HFFc6 (cell line): ENCODE measurements around the gene PCDHGA5. TPM values are rescaled to one million over a fixed set of nuclear protein-coding genes. Genes with fewer than 3 reads are reported as not detected.

Source experiments
- DNase-seq: peaks from one replicate; pipeline ENCODE4 v3.0.0-alpha.2; 2018
- H3K27ac Mint-ChIP-seq: 2 replicates; pipeline ENCODE4 v1.8.0; 2020; ENCODE audit warnings: mild to moderate bottlenecking, mixed read lengths
- H3K27me3 Mint-ChIP-seq: 2 replicates; pipeline ENCODE4 v1.8.0; 2021; ENCODE audit warnings: mild to moderate bottlenecking, moderate library complexity, mixed read lengths; ENCODE audit not compliant: insufficient read depth
- H3K36me3 Mint-ChIP-seq: 2 replicates; pipeline ENCODE4 v1.8.0; 2021; ENCODE audit warnings: low read depth, mixed read lengths
- H3K4me1 Mint-ChIP-seq: 2 replicates; pipeline ENCODE4 v1.8.0; 2020; ENCODE audit warnings: low read depth, mixed read lengths
- H3K4me3 Mint-ChIP-seq: 2 replicates; pipeline ENCODE4 v1.8.0; 2020; ENCODE audit warnings: mild to moderate bottlenecking, moderate library complexity, mixed read lengths
- H3K9me3 Mint-ChIP-seq: 2 replicates; pipeline ENCODE4 v1.8.0; 2020; ENCODE audit warnings: mild to moderate bottlenecking, mixed read lengths
- total RNA-seq, 6 experiments: library from RNA; stranded (reverse); fragmentation: NEBNext Ultra II Directional; extraction: Animal tissue kit (Norgen Biotek cat#: 25700); gene quantifications; 2 replicates in 1 of 6; 3 replicates in 5 of 6; pipeline ENCODE4 v1.2.3, GENCODE V29; 2021
- TF ChIP-seq, protein P1 (sequence below): fragments of 200-600 bp; sonication (generic); IDR thresholded peaks from 2 replicates; pipeline ENCODE4 v1.5.0; 2021; ENCODE audit warnings: antibody characterized with exemption, mild to moderate bottlenecking

The PCDHGA5 gene
- total RNA-seq, 6 experiments from 2014 or later: 0.74 to 1.8 (median 1.0) TPM

DNA sequence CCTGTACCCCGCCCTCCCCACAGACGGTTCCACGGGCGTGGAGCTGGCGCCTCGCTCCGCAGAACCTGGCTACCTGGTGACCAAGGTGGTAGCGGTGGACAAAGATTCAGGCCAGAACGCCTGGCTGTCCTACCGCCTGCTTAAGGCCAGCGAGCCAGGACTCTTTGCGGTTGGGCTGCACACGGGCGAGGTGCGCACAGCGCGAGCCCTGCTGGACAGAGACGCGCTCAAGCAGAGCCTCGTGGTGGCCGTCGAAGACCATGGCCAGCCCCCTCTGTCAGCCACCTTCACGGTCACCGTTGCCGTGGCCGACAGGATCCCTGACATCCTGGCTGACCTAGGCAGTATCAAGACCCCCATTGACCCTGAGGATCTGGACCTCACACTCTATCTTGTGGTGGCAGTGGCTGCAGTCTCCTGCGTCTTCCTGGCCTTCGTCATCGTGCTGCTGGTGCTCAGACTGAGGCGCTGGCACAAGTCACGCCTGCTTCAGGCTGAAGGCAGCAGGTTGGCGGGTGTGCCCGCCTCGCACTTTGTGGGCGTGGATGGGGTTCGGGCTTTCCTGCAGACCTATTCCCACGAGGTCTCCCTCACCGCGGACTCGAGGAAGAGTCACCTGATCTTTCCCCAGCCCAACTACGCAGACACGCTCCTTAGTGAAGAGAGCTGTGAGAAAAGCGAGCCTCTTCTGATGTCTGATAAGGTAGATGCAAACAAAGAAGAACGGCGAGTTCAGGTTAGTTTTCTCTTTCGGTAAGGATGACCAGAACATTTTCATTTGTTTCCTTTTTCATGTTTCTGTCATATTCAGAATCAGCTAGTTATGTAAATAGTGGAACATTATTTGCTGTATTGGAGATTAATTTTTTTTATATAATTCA, 2.3 kb downstream of the PCDHGA5 start:
- Mint-ChIP-seq H3K4me3 (no peak overlapping the region), H3K4me1 (peaks cover 25% of the 10 kb centered on the region), H3K36me3 (peaks cover 51% of the 10 kb centered on the region), H3K9me3 (peaks cover 60% of the 10 kb centered on the region), H3K27ac (no peak overlapping the region), H3K27me3 (peaks cover 3% of the 10 kb centered on the region)
- DNase-seq: no peak
- TF ChIP-seq, protein P1, sequence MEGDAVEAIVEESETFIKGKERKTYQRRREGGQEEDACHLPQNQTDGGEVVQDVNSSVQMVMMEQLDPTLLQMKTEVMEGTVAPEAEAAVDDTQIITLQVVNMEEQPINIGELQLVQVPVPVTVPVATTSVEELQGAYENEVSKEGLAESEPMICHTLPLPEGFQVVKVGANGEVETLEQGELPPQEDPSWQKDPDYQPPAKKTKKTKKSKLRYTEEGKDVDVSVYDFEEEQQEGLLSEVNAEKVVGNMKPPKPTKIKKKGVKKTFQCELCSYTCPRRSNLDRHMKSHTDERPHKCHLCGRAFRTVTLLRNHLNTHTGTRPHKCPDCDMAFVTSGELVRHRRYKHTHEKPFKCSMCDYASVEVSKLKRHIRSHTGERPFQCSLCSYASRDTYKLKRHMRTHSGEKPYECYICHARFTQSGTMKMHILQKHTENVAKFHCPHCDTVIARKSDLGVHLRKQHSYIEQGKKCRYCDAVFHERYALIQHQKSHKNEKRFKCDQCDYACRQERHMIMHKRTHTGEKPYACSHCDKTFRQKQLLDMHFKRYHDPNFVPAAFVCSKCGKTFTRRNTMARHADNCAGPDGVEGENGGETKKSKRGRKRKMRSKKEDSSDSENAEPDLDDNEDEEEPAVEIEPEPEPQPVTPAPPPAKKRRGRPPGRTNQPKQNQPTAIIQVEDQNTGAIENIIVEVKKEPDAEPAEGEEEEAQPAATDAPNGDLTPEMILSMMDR: no peak

DNA sequence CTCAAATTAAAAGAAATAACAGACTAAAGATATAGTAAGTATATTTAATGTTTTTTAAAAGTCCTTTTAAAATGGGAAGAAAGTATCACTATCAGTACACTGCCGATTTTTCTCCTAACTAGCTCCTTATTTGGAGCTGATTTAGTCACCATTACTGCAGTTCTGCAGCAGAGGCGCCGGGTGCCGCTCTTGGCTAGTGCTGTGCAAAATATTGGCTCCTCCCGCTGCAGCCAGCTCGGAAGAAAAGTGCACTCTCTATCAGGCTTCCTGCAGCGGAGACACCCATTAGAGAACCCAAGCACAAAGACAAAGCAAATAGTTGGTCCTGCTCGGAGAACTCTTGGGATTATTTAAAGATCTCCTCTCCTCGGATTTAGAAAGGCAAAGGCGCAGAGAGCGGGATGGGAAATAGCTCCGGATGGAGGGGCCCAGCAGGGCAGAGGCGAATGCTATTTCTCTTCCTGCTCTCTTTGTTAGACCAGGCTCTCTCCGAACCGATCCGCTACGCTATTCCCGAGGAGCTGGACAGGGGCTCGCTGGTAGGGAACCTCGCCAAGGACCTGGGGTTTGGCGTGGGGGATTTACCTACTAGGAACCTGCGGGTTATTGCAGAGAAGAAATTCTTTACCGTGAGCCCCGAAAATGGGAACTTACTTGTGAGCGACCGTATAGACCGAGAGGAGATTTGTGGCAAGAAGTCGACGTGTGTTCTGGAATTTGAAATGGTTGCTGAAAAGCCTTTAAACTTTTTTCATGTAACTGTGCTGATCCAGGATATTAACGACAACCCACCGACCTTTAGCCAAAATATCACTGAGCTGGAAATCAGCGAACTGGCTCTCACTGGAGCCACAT, 6.3 kb downstream of the PCDHGA5 start, which contains the start of gene PCDHGB3:
PCDHGB3 (plus strand) TSS at position 249 of the 855 bp plus-strand sequence; CDS start at position 402, 153 bp downstream.
- TF ChIP-seq, protein P1: peak; percentile 70
- Mint-ChIP-seq H3K27ac (peak within 1 kb of the TSS; percentile 73), H3K36me3 (peaks cover 53% of the 10 kb centered on the region), H3K27me3 (peaks cover 3% of the 10 kb centered on the region), H3K4me3 (peak within 1 kb of the TSS; percentile 88), H3K9me3 (peaks cover 61% of the 10 kb centered on the region), H3K4me1 (peaks cover 20% of the 10 kb centered on the region)
- DNase-seq: peak; percentile 73

DNA sequence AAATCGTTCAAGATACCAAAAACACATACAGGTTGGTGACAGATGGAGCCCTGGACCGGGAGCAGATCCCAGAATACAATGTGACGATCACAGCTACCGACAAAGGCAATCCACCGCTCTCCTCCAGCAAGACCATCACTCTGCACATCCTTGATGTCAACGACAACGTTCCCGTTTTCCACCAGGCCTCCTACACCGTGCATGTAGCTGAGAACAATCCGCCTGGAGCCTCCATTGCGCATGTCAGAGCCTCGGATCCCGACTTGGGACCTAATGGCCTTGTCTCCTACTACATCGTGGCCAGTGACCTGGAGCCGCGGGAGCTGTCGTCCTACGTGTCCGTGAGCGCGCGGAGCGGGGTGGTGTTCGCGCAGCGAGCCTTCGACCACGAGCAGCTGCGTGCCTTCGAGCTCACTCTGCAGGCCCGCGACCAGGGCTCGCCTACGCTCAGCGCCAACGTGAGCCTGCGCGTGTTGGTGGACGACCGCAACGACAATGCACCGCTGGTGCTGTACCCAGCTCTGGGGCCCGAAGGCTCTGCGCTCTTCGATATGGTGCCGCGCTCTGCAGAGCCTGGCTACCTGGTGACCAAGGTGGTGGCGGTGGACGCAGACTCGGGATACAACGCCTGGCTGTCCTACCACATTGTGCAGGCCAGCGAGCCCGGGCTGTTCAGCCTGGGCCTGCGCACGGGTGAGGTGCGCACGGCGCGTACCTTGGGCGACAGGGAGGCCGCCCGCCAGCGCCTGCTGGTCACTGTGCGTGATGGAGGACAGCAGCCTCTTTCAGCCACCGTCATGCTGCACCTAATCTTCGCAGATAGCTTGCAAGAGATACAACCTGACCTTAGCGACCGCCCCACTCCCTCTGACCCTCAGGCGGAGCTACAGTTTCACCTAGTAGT, 7.9 kb downstream of the PCDHGA5 start:
- no peak overlapping the region for H3K27ac Mint-ChIP-seq
- TF ChIP-seq, protein P1: no peak
- peaks cover 20% of the 10 kb centered on the region for H3K4me1 Mint-ChIP-seq
- peaks cover 2% of the 10 kb centered on the region for H3K27me3 Mint-ChIP-seq
- H3K36me3 Mint-ChIP-seq: peaks cover 52% of the 10 kb centered on the region
- peaks cover 59% of the 10 kb centered on the region for H3K9me3 Mint-ChIP-seq
- no peak overlapping the region for H3K4me3 Mint-ChIP-seq
- DNase-seq: no peak

DNA sequence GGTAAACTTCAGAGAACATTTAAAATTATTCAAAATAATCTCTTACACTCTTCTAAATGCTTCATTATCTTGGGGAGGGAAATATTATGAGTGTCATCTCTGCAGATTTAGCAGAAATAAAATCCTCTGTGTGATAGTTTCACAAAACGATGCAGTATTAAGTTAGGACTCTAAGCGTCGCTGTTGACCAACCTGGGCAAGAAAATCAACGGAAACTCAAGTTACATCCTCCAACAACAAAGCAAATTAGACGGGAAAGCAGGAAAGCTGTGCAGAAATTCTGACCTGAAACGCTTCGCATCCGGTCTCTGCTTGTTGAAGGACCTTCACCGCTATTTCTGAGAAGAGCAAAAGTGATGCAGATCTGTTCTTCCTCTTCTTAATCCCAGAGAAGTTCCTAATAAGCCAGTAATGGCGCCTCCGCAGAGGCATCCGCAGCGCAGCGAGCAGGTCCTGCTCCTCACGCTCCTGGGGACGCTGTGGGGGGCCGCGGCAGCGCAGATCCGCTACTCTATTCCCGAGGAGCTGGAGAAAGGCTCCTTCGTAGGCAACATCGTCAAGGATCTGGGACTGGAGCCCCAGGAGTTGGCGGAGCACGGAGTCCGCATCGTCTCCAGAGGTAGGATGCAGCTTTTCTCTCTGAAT, 9.8 kb downstream of the PCDHGA5 start, which contains the start of gene PCDHGA6:
PCDHGA6 (plus strand) TSS at position 219 of the 645 bp plus-strand sequence; CDS start at position 412, 193 bp downstream.
- DNase-seq: no peak
- H3K9me3 Mint-ChIP-seq: peaks cover 63% of the 10 kb centered on the region
- peaks cover 20% of the 10 kb centered on the region for H3K4me1 Mint-ChIP-seq
- TF ChIP-seq, protein P1: peak; percentile 50
- H3K36me3 Mint-ChIP-seq: peaks cover 57% of the 10 kb centered on the region
- no peak within 1 kb of the TSS for H3K27ac Mint-ChIP-seq
- H3K4me3 Mint-ChIP-seq: no peak within 1 kb of the TSS; the same call in 1 of the 2 replicates
- H3K27me3 Mint-ChIP-seq: peaks cover 2% of the 10 kb centered on the region
